SK-N-SH (cell line): ENCODE measurements around the gene CUEDC1. TPM values are rescaled to one million over a fixed set of nuclear protein-coding genes. Genes with fewer than 3 reads are reported as not detected.

Experiments
- CTCF ChIA-PET: fragments of 300-600, 350-600 bp; formaldehyde crosslinking; extraction: SDS; loops from one replicate; lab custom pipeline; 2021; lab: Yijun Ruan, JAX
- POLR2A ChIA-PET: fragments of 350-600 bp; sonication (Branson Sonifier 250); formaldehyde crosslinking; extraction: SDS; loops from one replicate; lab custom pipeline; 2020; ENCODE audit warnings: antibody characterized with exemption, inconsistent platforms; lab: Yijun Ruan, JAX
- DNase-seq: peaks from one replicate; pipeline ENCODE4 v3.0.0; 2012
- H2AFZ ChIP-seq: fragments of 200-600 bp; sonication (generic); 2 replicates; pipeline ENCODE4 v1.8.1; 2016; ENCODE audit warnings: antibody characterized with exemption, mild to moderate bottlenecking, low read depth
- H3F3A ChIP-seq: fragments of 200-600 bp; sonication (generic); replicated peaks from 2 replicates; pipeline ENCODE3; 2016; ENCODE audit warnings: antibody characterized with exemption, mild to moderate bottlenecking; ENCODE audit not compliant: insufficient read depth
- H3K27ac ChIP-seq, 2 experiments: fragments of 200-500 bp in 1 of 2; fragments of 200-600 bp in 1 of 2; sonication (Bioruptor generic) in 1 of 2; sonication (generic), shearing (Covaris generic) in 1 of 2; 2 replicates each; pipeline versions ENCODE4 v1.5.1 to v1.6.1; 2014 to 2016; ENCODE audit warnings: low read depth in 2 of 2, inconsistent platforms in 1 of 2, low read length in 1 of 2, mild to moderate bottlenecking in 1 of 2, mixed read lengths in 1 of 2
- H3K27me3 ChIP-seq: fragments of 200-600 bp; sonication (generic), shearing (Covaris generic); 2 replicates; pipeline ENCODE4 v1.6.1; 2016; ENCODE audit warnings: mixed run types; ENCODE audit not compliant: insufficient read depth
- H3K36me3 ChIP-seq, 2 experiments: fragments of 200-500 bp in 1 of 2; fragments of 200-600 bp in 1 of 2; sonication (Bioruptor generic) in 1 of 2; sonication (generic) in 1 of 2; replicated peaks in 1 of 2; 2 replicates each; pipeline versions ENCODE3 to v1.5.1; 2014 to 2016; ENCODE audit warnings: low read length in 1 of 2, mild to moderate bottlenecking in 1 of 2; ENCODE audit not compliant: insufficient read depth in 2 of 2, control insufficient read depth in 1 of 2
- H3K4me1 ChIP-seq, 2 experiments: fragments of 200-500 bp in 1 of 2; fragments of 200-600 bp in 1 of 2; sonication (Bioruptor generic) in 1 of 2; sonication (generic), shearing (Covaris generic) in 1 of 2; 2 replicates each; pipeline versions ENCODE4 v1.5.1 to v1.6.1; 2014 to 2016; ENCODE audit warnings: low read depth in 1 of 2, low read length in 1 of 2, mixed run types in 1 of 2; ENCODE audit not compliant: insufficient read depth in 2 of 2, control insufficient read depth in 1 of 2
- H3K4me2 ChIP-seq: fragments of 200-600 bp; sonication (generic), shearing (Covaris generic); 2 replicates; pipeline ENCODE4 v1.6.1; 2017; ENCODE audit warnings: mixed run types
- H3K4me3 ChIP-seq, 2 experiments: fragments of 200-500 bp in 1 of 2; fragments of 200-600 bp in 1 of 2; sonication (Bioruptor generic) in 1 of 2; sonication (generic), shearing (Covaris generic) in 1 of 2; 2 replicates each; pipeline versions ENCODE4 v1.5.1 to v1.8.1; 2014 to 2016; ENCODE audit warnings: low read depth in 2 of 2, inconsistent platforms in 1 of 2, low read length in 1 of 2, mild to moderate bottlenecking in 1 of 2, mixed read lengths in 1 of 2, moderate library complexity in 1 of 2
- H3K79me2 ChIP-seq: fragments of 200-600 bp; sonication (generic); 2 replicates; pipeline ENCODE4 v1.8.1; 2017; ENCODE audit warnings: mild to moderate bottlenecking; ENCODE audit not compliant: insufficient read depth
- H3K9ac ChIP-seq: fragments of 200-600 bp; sonication (generic); 2 replicates; pipeline ENCODE4 v1.6.1; 2017; ENCODE audit warnings: mixed run types
- H3K9me2 ChIP-seq: fragments of 200-600 bp; sonication (generic); 2 replicates; pipeline ENCODE4 v1.6.1; 2017; ENCODE audit warnings: mixed run types
- H3K9me3 ChIP-seq: fragments of 200-600 bp; sonication (generic); 2 replicates; pipeline ENCODE4 v1.6.1; 2017; ENCODE audit warnings: mixed run types, mild to moderate bottlenecking, moderate library complexity
- H4K20me1 ChIP-seq: fragments of 200-600 bp; sonication (generic); 2 replicates; pipeline ENCODE4 v1.6.1; 2017; ENCODE audit warnings: mild to moderate bottlenecking, mixed run types; ENCODE audit not compliant: insufficient read depth
- CHD2 ChIP-seq: fragments of 150-350 bp; IDR thresholded peaks from 2 replicates; pipeline ENCODE4 v1.6.1; 2018; ENCODE audit warnings: low read length; ENCODE audit not compliant: partially characterized antibody
- EP300 ChIP-seq, 2 experiments: IDR thresholded peaks; 2 replicates each; pipeline versions ENCODE4 v1.4.0 to v1.6.1; 2012; ENCODE audit warnings: borderline replicate concordance in 1 of 2, low read depth in 1 of 2, low read length in 1 of 2
- FOXJ3 ChIP-seq: sonication (generic); formaldehyde crosslinking; IDR thresholded peaks from 2 replicates; pipeline ENCODE4 v1.5.1; 2020; ENCODE audit warnings: mild to moderate bottlenecking, missing genetic modification reagents
- FOXM1 ChIP-seq: IDR thresholded peaks from 2 replicates; pipeline ENCODE4 v1.4.0; 2012; ENCODE audit warnings: low read depth, mild to moderate bottlenecking
- GABPA ChIP-seq: IDR thresholded peaks from 2 replicates; pipeline ENCODE4 v1.4.0; 2012; ENCODE audit warnings: low read depth, mild to moderate bottlenecking
- GATA2 ChIP-seq: sonication (generic); formaldehyde crosslinking; IDR thresholded peaks from 2 replicates; pipeline ENCODE4 v1.5.0; 2020; ENCODE audit warnings: mild to moderate bottlenecking, missing genetic modification reagents
- JUND ChIP-seq: IDR thresholded peaks from 2 replicates; pipeline ENCODE4 v1.4.0; 2012
- NFIC ChIP-seq: IDR thresholded peaks from 2 replicates; pipeline ENCODE4 v1.4.0; 2012; ENCODE audit warnings: borderline replicate concordance
- RAD21 ChIP-seq: IDR thresholded peaks from 2 replicates; pipeline ENCODE4 v1.6.1; 2012; ENCODE audit warnings: mild to moderate bottlenecking, low read length
- RXRA ChIP-seq: IDR thresholded peaks from 2 replicates; pipeline ENCODE4 v1.4.0; 2012; ENCODE audit warnings: low read depth, mild to moderate bottlenecking, borderline replicate concordance
- SIN3A ChIP-seq: IDR thresholded peaks from 2 replicates; pipeline ENCODE4 v1.6.1; 2012; ENCODE audit warnings: low read depth, mild to moderate bottlenecking, low read length, moderate library complexity, borderline replicate concordance
- SMC3 ChIP-seq: IDR thresholded peaks from 2 replicates; pipeline ENCODE4 v1.6.1; 2012; ENCODE audit warnings: low read depth, low read length, improper control_type of control experiment
- TAF1 ChIP-seq: IDR thresholded peaks from 2 replicates; pipeline ENCODE4 v1.6.1; 2012; ENCODE audit warnings: low read depth, mild to moderate bottlenecking, low read length, moderate library complexity, borderline replicate concordance
- TCF12 ChIP-seq: IDR thresholded peaks from 2 replicates; pipeline ENCODE4 v1.4.0; 2012
- TEAD4 ChIP-seq: IDR thresholded peaks from 2 replicates; pipeline ENCODE4 v1.4.0; 2012; ENCODE audit warnings: mild to moderate bottlenecking, borderline replicate concordance; ENCODE audit not compliant: insufficient read depth
- YY1 ChIP-seq: IDR thresholded peaks from 2 replicates; pipeline ENCODE4 v1.4.0; 2012; ENCODE audit warnings: low read depth, mild to moderate bottlenecking
- WGBS: methylation state at CpG from one replicate; pipeline ENCODE4 v1.1.6; 2017; ENCODE audit warnings: low lambda C conversion rate; 5-methylcytosine and 5-hydroxymethylcytosine counted together
- polyA plus RNA-seq, 3 experiments: library from polyadenylated mRNA; depleted of rRNA; stranded (reverse); fragments of >200 nt; gene quantifications; 2 replicates each; pipeline ENCODE4 v1.2.3, GENCODE V29; 2012
- TF ChIP-seq, protein P1 (sequence below): fragments of 200-600 bp; sonication (generic); IDR thresholded peaks from 2 replicates; pipeline ENCODE4 v1.6.1; 2017; ENCODE audit warnings: antibody characterized with exemption, mild to moderate bottlenecking, moderate library complexity
- TF ChIP-seq, protein P2 (sequence below): fragments of 150-350 bp; IDR thresholded peaks from 2 replicates; pipeline ENCODE4 v1.6.1; 2016; ENCODE audit warnings: mild to moderate bottlenecking, low read depth, low read length
- TF ChIP-seq, protein P3 (sequence below): fragments of 150-350 bp; IDR thresholded peaks from 2 replicates; pipeline ENCODE4 v1.6.1; 2017; ENCODE audit warnings: antibody characterized with exemption, low read length, low read depth, borderline replicate concordance
- TF ChIP-seq, protein P4 (sequence below): IDR thresholded peaks from 2 replicates; pipeline ENCODE4 v1.4.0; 2012; ENCODE audit warnings: low read depth
- TF ChIP-seq, protein P5 (sequence below): IDR thresholded peaks from 2 replicates; pipeline ENCODE4 v1.4.0; 2012; ENCODE audit warnings: low read depth, borderline replicate concordance

CUEDC1 gene
- polyA plus RNA-seq, 1 of the 3 experiments (the other 2 are of a cell fraction): 58.9 TPM

DNA sequence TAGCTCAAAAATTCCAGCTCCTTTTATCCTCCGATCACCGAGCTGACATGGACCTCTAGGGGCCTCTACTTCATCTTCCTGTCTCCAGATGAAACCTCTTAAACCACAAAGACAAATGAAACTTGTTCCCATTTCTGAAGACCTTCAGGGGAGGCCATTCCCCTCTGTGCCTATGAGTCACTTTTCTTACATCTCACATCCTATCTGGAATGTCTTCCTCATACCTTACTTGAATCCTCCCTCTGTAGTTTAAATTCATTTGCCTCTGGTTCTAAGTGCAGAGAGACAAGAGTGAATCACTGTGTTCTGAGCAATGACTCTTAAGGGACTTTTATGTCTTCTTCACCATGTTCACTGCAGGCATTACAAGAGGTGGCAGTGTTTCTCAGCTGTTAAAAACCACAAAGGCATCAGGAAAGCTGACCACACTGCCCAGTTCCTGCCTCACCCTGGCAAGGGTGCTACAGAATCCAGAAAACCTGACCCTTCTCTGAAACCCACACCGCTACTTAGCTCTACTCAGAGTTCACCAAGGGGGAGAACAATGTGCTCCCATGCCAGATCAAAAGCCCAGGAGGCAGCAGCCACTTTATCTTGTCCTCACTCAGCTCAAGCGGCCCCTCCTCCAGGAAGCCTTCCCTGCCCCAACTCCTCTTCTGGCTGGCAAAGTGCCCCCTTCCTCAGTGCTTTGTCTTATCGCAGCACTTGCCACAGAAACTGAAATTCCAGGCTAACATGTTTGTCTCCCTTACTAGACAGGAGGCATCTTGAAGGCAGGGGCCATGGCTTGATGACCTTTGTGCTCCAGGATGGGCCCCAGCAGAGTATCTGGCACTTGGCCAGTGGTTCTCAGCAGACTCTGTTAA is 6.4 kb downstream of the CUEDC1 start (continued):
- TF ChIP-seq, protein P1, sequence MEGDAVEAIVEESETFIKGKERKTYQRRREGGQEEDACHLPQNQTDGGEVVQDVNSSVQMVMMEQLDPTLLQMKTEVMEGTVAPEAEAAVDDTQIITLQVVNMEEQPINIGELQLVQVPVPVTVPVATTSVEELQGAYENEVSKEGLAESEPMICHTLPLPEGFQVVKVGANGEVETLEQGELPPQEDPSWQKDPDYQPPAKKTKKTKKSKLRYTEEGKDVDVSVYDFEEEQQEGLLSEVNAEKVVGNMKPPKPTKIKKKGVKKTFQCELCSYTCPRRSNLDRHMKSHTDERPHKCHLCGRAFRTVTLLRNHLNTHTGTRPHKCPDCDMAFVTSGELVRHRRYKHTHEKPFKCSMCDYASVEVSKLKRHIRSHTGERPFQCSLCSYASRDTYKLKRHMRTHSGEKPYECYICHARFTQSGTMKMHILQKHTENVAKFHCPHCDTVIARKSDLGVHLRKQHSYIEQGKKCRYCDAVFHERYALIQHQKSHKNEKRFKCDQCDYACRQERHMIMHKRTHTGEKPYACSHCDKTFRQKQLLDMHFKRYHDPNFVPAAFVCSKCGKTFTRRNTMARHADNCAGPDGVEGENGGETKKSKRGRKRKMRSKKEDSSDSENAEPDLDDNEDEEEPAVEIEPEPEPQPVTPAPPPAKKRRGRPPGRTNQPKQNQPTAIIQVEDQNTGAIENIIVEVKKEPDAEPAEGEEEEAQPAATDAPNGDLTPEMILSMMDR: peak; percentile 50
- TF ChIP-seq NFIC: peak; percentile 71
- TF ChIP-seq CHD2: no peak
- TF ChIP-seq, protein P2, sequence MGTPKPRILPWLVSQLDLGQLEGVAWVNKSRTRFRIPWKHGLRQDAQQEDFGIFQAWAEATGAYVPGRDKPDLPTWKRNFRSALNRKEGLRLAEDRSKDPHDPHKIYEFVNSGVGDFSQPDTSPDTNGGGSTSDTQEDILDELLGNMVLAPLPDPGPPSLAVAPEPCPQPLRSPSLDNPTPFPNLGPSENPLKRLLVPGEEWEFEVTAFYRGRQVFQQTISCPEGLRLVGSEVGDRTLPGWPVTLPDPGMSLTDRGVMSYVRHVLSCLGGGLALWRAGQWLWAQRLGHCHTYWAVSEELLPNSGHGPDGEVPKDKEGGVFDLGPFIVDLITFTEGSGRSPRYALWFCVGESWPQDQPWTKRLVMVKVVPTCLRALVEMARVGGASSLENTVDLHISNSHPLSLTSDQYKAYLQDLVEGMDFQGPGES: no peak
- peak; percentile 69; the same call in 1 of the 2 replicates for TF ChIP-seq FOXM1
- peak; percentile 93; the same call in 1 of the 2 replicates for TF ChIP-seq RXRA
- TF ChIP-seq, protein P3, sequence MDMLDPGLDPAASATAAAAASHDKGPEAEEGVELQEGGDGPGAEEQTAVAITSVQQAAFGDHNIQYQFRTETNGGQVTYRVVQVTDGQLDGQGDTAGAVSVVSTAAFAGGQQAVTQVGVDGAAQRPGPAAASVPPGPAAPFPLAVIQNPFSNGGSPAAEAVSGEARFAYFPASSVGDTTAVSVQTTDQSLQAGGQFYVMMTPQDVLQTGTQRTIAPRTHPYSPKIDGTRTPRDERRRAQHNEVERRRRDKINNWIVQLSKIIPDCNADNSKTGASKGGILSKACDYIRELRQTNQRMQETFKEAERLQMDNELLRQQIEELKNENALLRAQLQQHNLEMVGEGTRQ: no peak
- peak; percentile 14; the same call in 1 of the 2 replicates for TF ChIP-seq SMC3

DNA sequence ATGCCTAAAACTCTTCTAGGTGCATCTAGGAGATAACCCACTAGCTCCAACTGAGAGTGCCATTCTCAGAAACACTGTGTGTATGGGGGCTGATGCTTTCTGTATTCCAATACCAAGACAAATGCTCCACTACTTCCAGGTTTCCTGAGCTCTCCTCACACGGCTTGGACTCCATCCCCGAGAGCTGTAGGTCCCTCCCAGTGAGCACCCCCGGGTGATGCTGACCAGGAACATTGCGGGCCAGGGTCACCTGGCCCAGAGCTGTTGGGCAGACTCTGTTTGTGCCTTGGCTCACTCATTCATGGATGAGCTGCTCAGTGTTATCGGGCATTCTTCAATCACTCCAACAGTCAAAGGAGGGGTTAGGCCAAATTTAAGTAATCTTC is 7.0 kb downstream of the CUEDC1 start:
- H3K27ac ChIP-seq: peak overlapping the region; percentile 72 to 95; a peak in 3 of 4 replicates
- peaks cover 77% of the 10 kb centered on the region for H3F3A ChIP-seq
- CTCF ChIA-PET: interaction anchor here (1.1 to 4.5 kb wide), 6 partner anchors 10 to 89 kb away, joined by 3 to 39 read pairs (median 10); no protein-coding TSS in a partner anchor
- H3K27me3 ChIP-seq: no peaks in the 10 kb centered on the region
- no peak for DNase-seq
- peak overlapping the region; percentile 58 for H3K9ac ChIP-seq
- 38% methylated on average over 5 of the region's 5 CpGs for WGBS
- peaks cover 86% of the 10 kb centered on the region for H3K79me2 ChIP-seq
- peak overlapping the region; percentile 71 for H3K4me2 ChIP-seq
- no peak for TF ChIP-seq RAD21
- TF ChIP-seq FOXM1: no peak
- no peak for TF ChIP-seq EP300 (IDR thresholded peaks at IDR 0.05; ENCODE audit: borderline replicate concordance in 1 of 2, low read depth in 1 of 2, low read length in 1 of 2)
- TF ChIP-seq, protein P4, sequence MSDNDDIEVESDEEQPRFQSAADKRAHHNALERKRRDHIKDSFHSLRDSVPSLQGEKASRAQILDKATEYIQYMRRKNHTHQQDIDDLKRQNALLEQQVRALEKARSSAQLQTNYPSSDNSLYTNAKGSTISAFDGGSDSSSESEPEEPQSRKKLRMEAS: no peak
- TF ChIP-seq YY1: no peak
- TF ChIP-seq FOXJ3 (CRISPR knock-in tag): no peak
- no peak for TF ChIP-seq TCF12
- TF ChIP-seq, protein P5, sequence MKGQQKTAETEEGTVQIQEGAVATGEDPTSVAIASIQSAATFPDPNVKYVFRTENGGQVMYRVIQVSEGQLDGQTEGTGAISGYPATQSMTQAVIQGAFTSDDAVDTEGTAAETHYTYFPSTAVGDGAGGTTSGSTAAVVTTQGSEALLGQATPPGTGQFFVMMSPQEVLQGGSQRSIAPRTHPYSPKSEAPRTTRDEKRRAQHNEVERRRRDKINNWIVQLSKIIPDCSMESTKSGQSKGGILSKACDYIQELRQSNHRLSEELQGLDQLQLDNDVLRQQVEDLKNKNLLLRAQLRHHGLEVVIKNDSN: no peak
- TF ChIP-seq TEAD4: no peak
- no peak for TF ChIP-seq SIN3A
- TF ChIP-seq JUND: no peak
- TF ChIP-seq, protein P1: no peak
- TF ChIP-seq TAF1: no peak
- no peak for TF ChIP-seq GABPA
- TF ChIP-seq GATA2 (CRISPR knock-in tag): no peak
- TF ChIP-seq, all 33 proteins: peak for 0
- POLR2A ChIA-PET: interaction anchor here (1.1 kb wide), 1 partner anchor 8 kb away, joined by 5 read pairs; no protein-coding TSS in a partner anchor
- H2AFZ ChIP-seq: no peak overlapping the region
- no peaks in the 10 kb centered on the region for H3K9me3 ChIP-seq
- no peaks in the 10 kb centered on the region for H4K20me1 ChIP-seq
- H3K36me3 ChIP-seq: no peaks in the 10 kb centered on the region
- H3K4me3 ChIP-seq: peak overlapping the region in 1 of 2 experiments; percentile 24; a peak in 1 of 4 replicates
- H3K4me1 ChIP-seq: peaks cover 29 to 80% of the 10 kb centered on the region in 2 experiments
- H3K9me2 ChIP-seq: no peaks in the 10 kb centered on the region
